GM19238 (cell line): ENCODE results near the gene FAM124B.

Source experiments
- DNase-seq: peaks from one replicate; pipeline ENCODE4 v3.0.0; 2011; ENCODE audit warnings: low spot score; ENCODE audit not compliant: insufficient read length

The FAM124B gene

DNA sequence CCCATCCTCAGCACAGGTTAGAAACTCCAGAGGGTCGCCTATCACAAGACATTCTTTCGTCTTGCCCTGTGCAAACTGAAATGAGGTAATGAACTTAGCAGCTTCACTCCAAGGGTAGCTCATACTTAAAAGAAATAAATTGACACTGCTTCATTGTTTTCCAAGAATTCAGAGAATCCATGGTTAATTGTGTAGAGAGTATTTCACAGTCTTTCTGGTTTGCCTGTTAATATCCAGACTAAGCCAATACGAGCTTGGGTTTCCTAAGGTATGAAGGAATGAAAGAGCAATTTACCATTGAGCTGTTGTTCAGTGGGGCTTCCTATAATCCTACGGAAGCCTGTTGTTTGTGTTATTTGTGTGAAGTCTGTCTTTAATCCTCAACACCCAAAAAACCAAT lies 58.7 kb downstream of the FAM124B start:
- DNase-seq = no peak

DNA sequence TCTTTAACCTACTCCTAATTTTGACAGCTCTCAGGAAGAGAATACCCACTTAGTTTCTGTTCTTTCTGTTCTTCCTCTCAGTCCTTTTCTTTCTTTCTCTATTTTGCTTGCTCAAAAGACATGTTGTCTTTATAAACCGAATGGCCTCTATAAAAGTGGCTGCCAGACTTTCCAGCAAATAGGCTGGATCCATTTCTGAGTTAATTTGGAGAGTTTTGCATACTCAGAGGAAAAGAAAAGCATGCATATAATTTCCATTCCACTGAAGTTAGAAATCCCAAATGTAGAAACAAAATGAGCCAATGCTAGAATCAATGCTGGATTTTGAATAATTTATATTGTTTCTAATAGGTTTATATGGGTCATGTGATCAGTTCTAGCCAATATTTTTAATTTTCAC lies 65.9 kb downstream of the FAM124B start:
- no peak for DNase-seq

DNA sequence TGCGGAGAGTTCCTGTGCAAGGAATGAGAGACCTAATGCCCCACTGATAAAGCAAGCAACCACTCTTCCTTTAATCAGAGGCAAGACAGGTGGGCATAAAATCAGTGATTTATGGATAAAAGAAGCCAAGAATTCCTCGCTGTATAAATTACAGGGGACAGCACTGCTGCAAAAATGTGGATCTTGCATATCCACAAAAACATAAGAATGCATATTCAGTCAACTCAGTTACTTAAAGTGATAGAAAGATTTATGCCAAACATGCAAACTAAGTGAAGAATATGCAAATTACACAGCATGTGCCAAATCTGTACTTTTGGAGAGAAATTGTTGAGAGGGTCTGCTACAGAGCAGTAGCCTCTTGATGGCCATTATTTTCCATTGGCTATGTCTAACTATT lies 67.2 kb downstream of the FAM124B start:
- DNase-seq = no peak

DNA sequence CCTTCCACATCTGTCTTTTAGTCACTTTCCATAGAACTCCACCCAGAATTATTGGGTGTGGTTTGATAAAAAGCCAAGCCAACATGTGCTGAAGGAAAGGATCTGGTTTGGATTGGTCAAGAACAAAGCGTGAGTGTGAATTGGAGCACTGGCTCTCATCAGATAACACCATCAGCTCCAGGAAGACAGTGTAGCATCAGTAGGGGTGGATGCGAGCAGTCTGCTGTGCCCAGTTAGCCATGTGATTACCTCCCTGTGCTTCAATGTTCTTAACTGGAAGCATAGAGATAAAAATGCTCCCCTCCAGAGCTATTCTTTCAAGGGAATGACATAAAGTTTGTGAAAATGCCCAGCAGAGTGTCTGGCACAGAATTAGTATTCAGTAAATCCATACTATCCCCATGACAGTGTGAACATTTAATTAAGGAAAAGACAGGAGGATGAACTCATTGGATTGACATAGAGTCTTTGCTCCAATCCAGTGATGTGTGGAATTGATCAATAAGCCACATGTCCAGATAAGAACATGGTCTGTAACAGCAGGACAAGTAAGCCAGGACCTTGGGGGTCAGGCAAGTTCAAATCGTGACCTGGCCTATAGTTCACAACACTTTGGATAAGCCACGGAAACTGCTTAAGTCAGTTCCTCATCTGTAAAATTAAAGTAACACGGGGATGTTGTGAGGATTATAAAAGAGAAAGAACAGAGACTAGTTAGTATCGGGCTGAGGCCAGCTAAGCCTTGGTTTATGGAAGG lies 68.0 kb downstream of the FAM124B start:
- no peak for DNase-seq

DNA sequence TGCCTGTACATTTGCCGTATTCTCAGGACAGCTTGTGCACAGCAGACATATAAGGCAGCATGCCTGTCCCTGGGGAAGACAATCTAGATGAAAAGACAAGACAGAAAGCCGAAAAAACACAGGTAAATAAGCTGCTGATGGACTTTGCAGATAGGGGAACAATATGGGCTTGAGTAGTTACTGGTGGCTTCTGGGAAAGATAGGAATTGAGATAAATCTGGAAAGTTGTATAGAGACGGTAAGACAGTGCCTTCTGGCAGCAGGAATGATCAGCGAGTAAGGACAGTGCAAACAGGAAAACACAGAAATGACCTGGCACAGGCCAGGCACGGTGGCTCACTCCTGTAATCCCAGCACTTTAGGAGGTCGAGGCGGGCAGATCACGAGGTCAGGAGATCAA lies 70.2 kb downstream of the FAM124B start:
- no peak for DNase-seq

DNA sequence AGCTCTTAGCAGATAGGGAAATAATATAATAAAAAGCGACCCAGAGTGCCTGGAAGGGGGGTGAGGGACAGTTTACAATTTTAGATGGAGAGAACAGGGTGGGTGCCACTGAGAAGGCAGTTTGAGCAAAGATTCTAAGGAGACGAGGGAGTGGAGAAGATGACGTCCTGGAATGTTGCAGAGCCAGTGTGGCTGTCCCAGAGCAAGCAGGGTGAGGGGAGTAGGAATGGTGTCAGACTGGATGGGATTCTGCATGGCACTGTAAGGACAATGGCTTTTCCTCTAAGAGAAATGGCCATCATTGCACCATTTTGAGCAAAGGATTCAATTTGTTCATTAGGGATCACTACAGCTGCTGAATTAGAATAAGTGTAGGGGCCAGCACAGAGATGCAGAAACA lies 73.1 kb downstream of the FAM124B start:
- no peak for DNase-seq
